Esophagus (tissue), 2 donors: ENCODE results near the gene SNU13. TPM values are rescaled to one million over a fixed set of nuclear protein-coding genes. Genes with fewer than 3 reads are reported as not detected.
"Not testable (repeated sequence)": the region's sequence is repeated elsewhere in the genome, so short reads cannot be mapped to it uniquely, and the experiment has no call there.

Source experiments
- H3K27ac ChIP-seq, 2 donors: one replicate each; pipeline ENCODE4 v1.5.1; 2013; ENCODE audit warnings: low read depth in 2 of 2, mild to moderate bottlenecking in 2 of 2, inconsistent platforms in 1 of 2, low read length in 1 of 2, moderate library complexity in 1 of 2
- H3K27me3 ChIP-seq, 2 donors: one replicate each; pipeline ENCODE4 v1.6.1; 2013; ENCODE audit warnings: low read length in 2 of 2, control low read depth in 1 of 2, mild to moderate bottlenecking in 1 of 2; ENCODE audit not compliant: insufficient read depth in 2 of 2, control insufficient read depth in 1 of 2
- H3K36me3 ChIP-seq, 2 donors: one replicate each; pipeline ENCODE4 v1.6.1; 2013; ENCODE audit warnings: low read length in 1 of 2; ENCODE audit not compliant: control insufficient read depth in 2 of 2, insufficient read depth in 2 of 2
- H3K4me1 ChIP-seq, 2 donors: one replicate each; pipeline ENCODE4 v1.6.1; 2013; ENCODE audit warnings: low read length in 1 of 2; ENCODE audit not compliant: control insufficient read depth in 2 of 2, insufficient read depth in 2 of 2
- H3K4me3 ChIP-seq, 2 donors: one replicate each; pipeline ENCODE4 v1.5.1; 2013; ENCODE audit warnings: low read length in 2 of 2, mild to moderate bottlenecking in 2 of 2, low read depth in 1 of 2, moderate library complexity in 1 of 2
- H3K9me3 ChIP-seq, 2 donors: one replicate each; pipeline ENCODE4 v1.6.1; 2013; ENCODE audit warnings: mild to moderate bottlenecking in 2 of 2, low read depth in 1 of 2, low read length in 1 of 2, moderate library complexity in 1 of 2; ENCODE audit not compliant: control insufficient read depth in 2 of 2, insufficient read depth in 1 of 2
- whole genome bisulfite sequencing, 2 donors: extraction: QIAGEN DNeasy Blood & Tissue Kit; methylation state at CpG; one replicate each; pipeline ENCODE4 v1.1.7; 2013; 5-methylcytosine and 5-hydroxymethylcytosine counted together
- polyA plus RNA-seq, 2 donors: library from polyadenylated mRNA; stranded (reverse); fragments of 200-250 nt; gene quantifications; one replicate each; pipeline ENCODE4 v1.2.3, GENCODE V29; 2013
- donor health status: healthy with polysubstance abuse.
- donor health status: Bipolar disorder and iron deficiency.

The SNU13 gene
- polyA plus RNA-seq, 2 donors = 95.9 to 110 TPM

GRCh38 chr22:41664951-41665350 is 23.7 kb downstream of the SNU13 start:
- 81 to 86% methylated on average over 3 of the region's 3 CpGs for WGBS, 2 donors

DNA sequence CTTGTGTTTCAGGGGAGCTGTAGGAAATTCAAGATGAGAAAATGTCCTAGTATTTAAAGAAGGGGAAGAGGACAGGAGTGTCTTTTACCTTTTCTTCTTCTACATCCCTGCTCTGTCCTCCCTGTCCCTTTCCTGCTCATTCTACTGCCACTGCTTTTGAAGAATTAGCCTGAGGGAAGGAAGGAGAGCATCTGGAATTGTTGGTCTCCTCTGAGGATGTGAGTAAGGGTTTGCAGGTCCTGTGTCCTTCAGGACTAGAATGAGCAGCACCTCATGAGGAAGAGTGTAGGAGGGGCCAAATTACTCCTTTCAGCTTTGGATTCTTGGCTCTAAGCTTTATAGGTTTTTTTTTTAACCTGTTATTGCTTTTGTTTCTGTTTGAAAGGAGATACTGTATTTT is 24.2 kb downstream of the SNU13 start:
- peaks cover 6 to 20% of the 10 kb centered on the region in 2 donors for H3K36me3 ChIP-seq
- no peaks in the 10 kb centered on the region for H3K27me3 ChIP-seq
- no peak overlapping the region for H3K4me3 ChIP-seq
- H3K4me1 ChIP-seq = no peaks in the 10 kb centered on the region
- H3K9me3 ChIP-seq = no peaks in the 10 kb centered on the region
- H3K27ac ChIP-seq = no peak overlapping the region

More at GRCh38 chr22:41664951-41665350, 23.7 kb downstream of the SNU13 start:
- H3K27ac ChIP-seq = no peak overlapping the region
- no peak overlapping the region for H3K4me3 ChIP-seq
- no peaks in the 10 kb centered on the region for H3K27me3 ChIP-seq
- H3K9me3 ChIP-seq = no peaks in the 10 kb centered on the region
- no peaks in the 10 kb centered on the region for H3K4me1 ChIP-seq
- H3K36me3 ChIP-seq = peaks cover 6 to 16% of the 10 kb centered on the region in 2 donors

- H3K27me3 ChIP-seq, H3K9me3 ChIP-seq, H3K27ac ChIP-seq, H3K4me1 ChIP-seq, H3K4me3 ChIP-seq: not testable (repeated sequence)
- peaks cover 6 to 22% of the 10 kb centered on the region in 2 donors for H3K36me3 ChIP-seq
- 81 to 82% methylated on average over 9 of the region's 9 CpGs for WGBS, 2 donors
These were observed 25.1 kb downstream of the SNU13 start for GRCh38 chr22:41663594-41663993.

DNA sequence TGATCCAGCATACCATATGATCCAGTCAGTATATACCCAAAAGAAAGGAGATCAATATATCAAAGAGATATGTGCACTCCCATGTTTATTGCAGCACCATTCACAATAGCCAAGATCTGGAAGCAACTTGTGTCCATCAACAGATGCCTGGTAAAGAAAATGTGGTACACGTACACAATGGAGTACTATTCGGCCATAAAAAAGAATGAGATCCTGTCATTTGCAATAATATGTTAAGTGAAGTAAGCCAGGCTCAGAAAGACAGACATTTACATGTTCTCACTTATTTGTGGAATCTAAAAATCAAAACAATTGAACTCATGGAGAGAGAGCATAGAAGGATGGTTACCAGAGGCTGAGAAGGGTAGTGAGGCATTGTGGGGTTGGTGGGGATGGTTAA is 27.0 kb downstream of the SNU13 start:
- 96 to 100% methylated on average over 2 of the region's 2 CpGs for WGBS, 2 donors

DNA sequence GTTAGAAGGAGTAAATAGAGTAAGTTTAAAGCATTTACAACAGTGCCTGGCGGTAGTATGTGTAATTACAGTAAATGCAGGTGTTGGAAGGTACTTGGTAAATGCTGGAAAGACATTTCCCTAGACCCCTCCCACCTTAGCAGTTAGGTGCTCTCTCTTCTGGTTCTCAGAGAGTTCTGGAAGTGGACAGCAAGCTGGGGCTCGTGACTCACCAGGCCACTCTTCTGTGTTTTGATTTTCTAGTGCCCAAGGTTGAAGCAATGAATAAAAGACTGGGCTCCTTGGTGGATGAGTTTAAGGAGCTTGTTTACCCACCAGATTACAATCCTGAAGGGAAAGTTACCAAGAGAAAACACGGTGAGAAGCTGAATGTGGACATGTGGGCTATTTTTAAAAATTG is 27.6 kb downstream of the SNU13 start:
- no peaks in the 10 kb centered on the region for H3K9me3 ChIP-seq
- 89 to 91% methylated on average over 3 of the region's 3 CpGs for WGBS, 2 donors
- no peaks in the 10 kb centered on the region for H3K27me3 ChIP-seq
- H3K4me3 ChIP-seq = no peak overlapping the region
- no peak overlapping the region for H3K27ac ChIP-seq
- peaks cover 15 to 31% of the 10 kb centered on the region in 2 donors for H3K36me3 ChIP-seq
- H3K4me1 ChIP-seq = no peaks in the 10 kb centered on the region

More for the DNA sequence above, 27.0 kb downstream of the SNU13 start:
- no peaks in the 10 kb centered on the region for H3K4me1 ChIP-seq
- no peak overlapping the region for H3K27ac ChIP-seq
- H3K4me3 ChIP-seq = no peak overlapping the region
- H3K9me3 ChIP-seq = no peaks in the 10 kb centered on the region
- H3K27me3 ChIP-seq = no peaks in the 10 kb centered on the region
- H3K36me3 ChIP-seq = peaks cover 11 to 31% of the 10 kb centered on the region in 2 donors

- 86 to 88% methylated on average over 3 of the region's 3 CpGs for WGBS, 2 donors
- Histone ChIP-seq H3K4me1 (no peaks in the 10 kb centered on the region), H3K27ac (peak overlapping the region in 1 of 2 donors; percentile 9)
These were observed 28.3 kb downstream of the SNU13 start for GRCh38 chr22:41660416-41660815.

GRCh38 chr22:41659941-41660340 is 28.7 kb downstream of the SNU13 start:
- no peaks in the 10 kb centered on the region for H3K4me1 ChIP-seq
- no peak overlapping the region for H3K4me3 ChIP-seq
- no peak overlapping the region for H3K27ac ChIP-seq
- 89 to 94% methylated on average over 1 of the region's 1 CpG for WGBS, 2 donors
- H3K9me3 ChIP-seq = no peaks in the 10 kb centered on the region
- H3K36me3 ChIP-seq = peaks cover 15 to 34% of the 10 kb centered on the region in 2 donors
- no peaks in the 10 kb centered on the region for H3K27me3 ChIP-seq

More at GRCh38 chr22:41660416-41660815, 28.3 kb downstream of the SNU13 start:
- no peaks in the 10 kb centered on the region for H3K27me3 ChIP-seq
- H3K36me3 ChIP-seq = peaks cover 15 to 34% of the 10 kb centered on the region in 2 donors
- no peak overlapping the region for H3K4me3 ChIP-seq
- H3K9me3 ChIP-seq = no peaks in the 10 kb centered on the region

- H3K9me3 ChIP-seq = no peaks in the 10 kb centered on the region
- peaks cover 21 to 40% of the 10 kb centered on the region in 2 donors for H3K36me3 ChIP-seq
- H3K4me1 ChIP-seq = no peaks in the 10 kb centered on the region
- no peak overlapping the region for H3K4me3 ChIP-seq
- no peaks in the 10 kb centered on the region for H3K27me3 ChIP-seq
- 95 to 96% methylated on average over 17 of the region's 17 CpGs for WGBS, 2 donors
- H3K27ac ChIP-seq = no peak overlapping the region
These were observed 29.8 kb downstream of the SNU13 start for GRCh38 chr22:41658869-41659268.

DNA sequence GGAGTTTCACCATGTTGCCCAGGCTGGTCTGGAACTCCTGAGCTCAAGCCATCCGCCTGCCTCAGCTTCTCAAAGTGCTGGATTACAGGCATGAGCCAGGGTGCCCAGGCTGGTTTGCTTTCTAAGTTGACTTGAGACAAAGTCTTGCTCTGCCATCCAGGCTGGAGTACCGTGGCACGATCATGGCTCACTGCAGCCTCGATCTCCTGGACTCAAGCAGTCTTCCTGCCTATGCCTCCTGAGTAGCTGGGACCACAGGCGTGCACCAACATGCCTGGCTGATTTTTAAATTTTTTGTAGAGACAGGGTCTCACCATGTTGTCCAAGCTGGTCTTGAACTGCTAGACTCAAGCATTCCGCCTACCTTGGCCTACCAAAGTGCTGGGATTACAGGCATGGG is 31.0 kb downstream of the SNU13 start:
- peaks cover 24 to 37% of the 10 kb centered on the region in 2 donors for H3K36me3 ChIP-seq
- H3K4me3 ChIP-seq = no peak overlapping the region
- H3K9me3 ChIP-seq = no peaks in the 10 kb centered on the region
- WGBS, 2 donors = 96 to 98% methylated on average over 6 of the region's 6 CpGs
- H3K4me1 ChIP-seq = no peaks in the 10 kb centered on the region
- no peaks in the 10 kb centered on the region for H3K27me3 ChIP-seq
- no peak overlapping the region for H3K27ac ChIP-seq

GRCh38 chr22:41656556-41656955 is 32.1 kb downstream of the SNU13 start:
- WGBS, 2 donors = 74 to 75% methylated on average over 5 of the region's 5 CpGs
- no peaks in the 10 kb centered on the region for H3K27me3 ChIP-seq
- H3K36me3 ChIP-seq = peaks cover 24 to 43% of the 10 kb centered on the region in 2 donors
- no peak overlapping the region for H3K4me3 ChIP-seq
- no peak overlapping the region for H3K27ac ChIP-seq
- H3K4me1 ChIP-seq = no peaks in the 10 kb centered on the region
- H3K9me3 ChIP-seq = no peaks in the 10 kb centered on the region
